Sciatic nerve (tissue), 2 donors: Measurements from ENCODE around the gene ANKS1B. TPM values are rescaled to one million over a fixed set of nuclear protein-coding genes. Genes with fewer than 3 reads are reported as not detected.
"Not testable (repeated sequence)": the region's sequence is repeated elsewhere in the genome, so short reads cannot be mapped to it uniquely, and the experiment has no call there.

Source experiments
- ATAC-seq: fragments of 200-7000 bp; cut with Tn5 transposase; one replicate; pipeline ENCODE4 v1.9.1; 2020; ENCODE audit warnings: mild to moderate bottlenecking, moderate library complexity
- DNase-seq: peaks from one replicate; pipeline ENCODE4 v3.0.0-alpha.2; 2020; ENCODE audit warnings: low spot score
- intact Hi-C: fragments of 100-400 bp; cut with DNase I; formaldehyde crosslinking; loops from one replicate; pipeline ENCODE4 v1.14.2; 2022
- total RNA-seq: library from RNA; stranded (reverse); fragmentation: NEBNext Ultra II Directional; extraction: Animal tissue kit (Norgen Biotek cat#: 25700); gene quantifications from one replicate; pipeline ENCODE4 v1.2.1, GENCODE V29; 2021
- donor health status: DM: no; HTN: no; CAD: no.
- donor health status: DM: no; HTN: no; CAD: no.

Gene ANKS1B
- total RNA-seq, 1 donor from 2014 or later = 20.8 TPM

DNA sequence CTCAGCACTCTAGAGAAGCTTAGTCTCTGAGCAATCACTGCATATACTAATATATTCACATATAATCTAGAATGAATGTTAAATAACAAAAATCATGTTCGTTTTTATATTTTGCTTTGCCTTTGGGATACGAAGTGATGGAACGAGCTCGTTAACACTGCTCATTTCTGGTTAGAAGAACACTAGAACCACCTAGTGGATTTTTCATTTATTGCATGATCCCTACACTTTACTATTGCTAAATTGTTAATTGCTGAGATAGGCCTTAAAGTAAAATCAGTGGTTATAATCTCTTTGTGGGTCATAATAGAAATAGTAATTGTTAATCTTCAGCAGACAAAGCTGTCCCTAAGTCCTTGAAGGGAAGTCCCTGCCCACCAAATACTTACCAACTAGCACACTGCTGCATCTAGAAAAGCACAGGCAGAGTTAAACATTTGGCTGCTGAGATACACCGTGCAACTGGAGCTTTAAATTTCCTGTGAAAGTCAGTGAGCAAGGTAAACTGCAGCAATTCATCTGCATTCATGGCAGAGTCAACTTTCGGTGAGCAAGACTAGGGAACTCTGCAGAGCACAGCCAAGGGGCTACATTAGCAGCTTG is 985.9 kb downstream of the ANKS1B start:
- DNase-seq (no peak), ATAC-seq (peak; percentile 85)
- intact Hi-C loops = no loop called here

DNA sequence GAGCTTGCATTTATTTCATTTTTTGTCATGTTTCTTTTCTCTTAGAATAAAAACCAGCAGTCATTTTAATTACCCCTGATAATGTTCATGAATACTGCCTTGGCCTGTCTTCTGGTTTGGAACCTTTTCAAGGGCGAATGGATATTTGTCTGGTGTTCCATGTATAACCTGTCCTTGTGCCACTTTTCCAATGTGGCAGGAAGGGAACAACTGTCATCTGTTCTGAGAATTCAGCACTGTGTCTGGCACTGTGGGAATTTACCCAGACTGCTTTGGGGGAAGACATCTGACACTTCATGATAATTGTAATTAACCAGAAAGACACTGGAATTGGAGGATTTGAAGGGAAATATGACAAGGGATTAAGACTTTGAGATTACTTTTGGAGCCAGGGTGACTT is 986.8 kb downstream of the ANKS1B start:
- no peak for DNase-seq
- ATAC-seq = no peak
- intact Hi-C loops = no loop called here

DNA sequence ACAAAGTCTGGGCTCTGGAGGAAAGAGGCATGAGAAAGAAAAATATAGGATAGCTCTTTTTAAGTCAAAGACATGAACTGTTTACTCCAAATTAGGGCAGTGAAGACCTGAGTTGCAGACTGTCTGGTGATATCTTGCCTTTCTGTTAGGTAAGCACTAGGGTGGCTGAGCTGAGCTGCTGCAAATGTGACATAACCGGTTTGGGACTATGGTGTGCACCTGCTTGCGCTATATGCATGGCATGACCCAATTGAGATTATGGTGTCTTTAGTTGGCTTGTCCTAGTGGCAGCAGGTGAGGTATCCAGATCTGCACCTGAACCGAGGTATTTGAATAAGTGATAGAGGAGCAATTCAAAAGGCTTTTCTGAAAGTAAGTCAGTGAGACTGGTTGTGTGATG is 994.1 kb downstream of the ANKS1B start:
- intact Hi-C loops = no loop called here
- ATAC-seq (no peak), DNase-seq (no peak)

DNA sequence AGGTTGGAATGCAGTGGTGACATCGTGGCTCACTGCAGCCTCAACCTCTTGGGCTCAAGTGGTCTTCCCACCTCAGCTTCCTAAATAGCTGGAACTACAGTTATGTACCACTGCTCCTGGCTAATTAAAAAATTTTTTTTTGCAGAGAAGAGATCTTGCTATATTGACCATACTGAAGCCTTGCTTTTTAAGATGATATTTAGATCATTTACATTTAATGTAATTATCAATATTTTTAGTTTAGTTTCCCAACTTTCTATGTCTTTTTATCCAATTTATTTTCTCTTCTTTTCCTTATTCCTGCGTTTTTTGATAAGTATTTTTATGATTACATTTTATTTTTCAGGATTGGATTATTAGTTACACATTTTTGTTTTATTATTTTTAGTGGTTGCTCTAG is 999.6 kb downstream of the ANKS1B start:
- intact Hi-C loops = no loop called here
- ATAC-seq (no peak), DNase-seq (no peak)

- intact Hi-C loops = no loop called here
- DNase-seq = no peak
Measured at GRCh38 chr12:98983647-98984046, 1001.1 kb downstream of the ANKS1B start.

DNA sequence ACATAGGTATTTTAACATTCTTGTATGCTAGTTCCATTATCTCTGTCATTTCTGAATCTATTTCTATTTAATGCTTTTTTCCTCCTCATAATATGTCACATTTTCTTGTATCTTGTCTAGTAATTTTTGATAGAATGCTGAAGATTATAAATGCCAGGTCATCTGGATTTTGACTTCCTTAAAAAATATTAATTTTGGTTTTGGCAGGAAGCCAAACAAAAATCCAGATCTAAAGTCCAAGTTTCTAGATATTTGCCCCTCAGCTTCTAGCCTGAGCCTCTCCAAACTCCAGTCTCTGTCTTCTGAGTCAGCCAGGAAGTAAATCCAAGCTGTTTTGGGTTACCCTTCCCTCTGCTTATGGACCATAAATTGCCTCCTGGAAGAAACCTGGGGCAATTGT is 1004.2 kb downstream of the ANKS1B start:
- intact Hi-C loops = no loop called here
- no peak for ATAC-seq
- DNase-seq = no peak

More at GRCh38 chr12:98983647-98984046, 1001.1 kb downstream of the ANKS1B start:
- no peak for ATAC-seq

GRCh38 chr12:98977186-98977585 is 1007.5 kb downstream of the ANKS1B start:
- ATAC-seq (no peak), DNase-seq (no peak)
- intact Hi-C loops = no loop called here

- DNase-seq = no peak
- no peak for ATAC-seq
- intact Hi-C loops = no loop called here
Measured at GRCh38 chr12:98974767-98975381, 1009.9 kb downstream of the ANKS1B start.

- DNase-seq = no peak
- intact Hi-C loops = no loop called here
- no peak for ATAC-seq
Measured at GRCh38 chr12:98973395-98973794, 1011.3 kb downstream of the ANKS1B start.

- intact Hi-C loops = no loop called here
- ATAC-seq = no peak
Measured at GRCh38 chr12:98970950-98971349, 1013.8 kb downstream of the ANKS1B start.

GRCh38 chr12:98970210-98970609 is 1014.5 kb downstream of the ANKS1B start:
- DNase-seq (no peak), ATAC-seq (no peak)
- intact Hi-C loops = no loop called here

More at GRCh38 chr12:98970950-98971349, 1013.8 kb downstream of the ANKS1B start:
- no peak for DNase-seq

- ATAC-seq = no peak
- intact Hi-C loops = no loop called here
Measured at GRCh38 chr12:98968896-98969295, 1015.8 kb downstream of the ANKS1B start.

GRCh38 chr12:98957135-98957534 is 1027.6 kb downstream of the ANKS1B start:
- DNase-seq, intact Hi-C loops, ATAC-seq: not testable (repeated sequence)

More at GRCh38 chr12:98968896-98969295, 1015.8 kb downstream of the ANKS1B start:
- DNase-seq = no peak

- intact Hi-C loops = no loop called here
- DNase-seq (no peak), ATAC-seq (no peak)
Measured at GRCh38 chr12:98955284-98955683, 1029.5 kb downstream of the ANKS1B start.

DNA sequence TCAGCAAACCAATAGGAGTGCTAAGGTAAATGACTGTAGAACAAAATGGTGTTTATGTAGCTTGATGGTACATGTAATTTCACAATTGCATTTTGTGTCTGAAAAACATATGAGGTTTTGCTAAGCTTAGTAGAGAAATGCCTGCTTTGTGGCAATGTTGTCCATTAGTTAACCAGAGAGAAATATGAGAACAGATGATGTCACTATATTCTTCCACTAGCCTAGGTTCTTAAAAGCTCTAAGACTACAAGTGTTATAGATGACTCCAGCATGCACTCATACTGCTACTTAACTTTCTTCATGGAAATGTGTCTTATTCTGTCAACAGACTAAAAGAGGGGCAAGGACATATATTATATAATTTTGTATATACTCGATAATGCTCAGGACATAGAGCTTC is 1030.2 kb downstream of the ANKS1B start:
- intact Hi-C loops = no loop called here
- ATAC-seq (no peak), DNase-seq (no peak)

GRCh38 chr12:98951406-98951805 is 1033.3 kb downstream of the ANKS1B start:
- DNase-seq (no peak), ATAC-seq (no peak)
- intact Hi-C loops = no loop called here

DNA sequence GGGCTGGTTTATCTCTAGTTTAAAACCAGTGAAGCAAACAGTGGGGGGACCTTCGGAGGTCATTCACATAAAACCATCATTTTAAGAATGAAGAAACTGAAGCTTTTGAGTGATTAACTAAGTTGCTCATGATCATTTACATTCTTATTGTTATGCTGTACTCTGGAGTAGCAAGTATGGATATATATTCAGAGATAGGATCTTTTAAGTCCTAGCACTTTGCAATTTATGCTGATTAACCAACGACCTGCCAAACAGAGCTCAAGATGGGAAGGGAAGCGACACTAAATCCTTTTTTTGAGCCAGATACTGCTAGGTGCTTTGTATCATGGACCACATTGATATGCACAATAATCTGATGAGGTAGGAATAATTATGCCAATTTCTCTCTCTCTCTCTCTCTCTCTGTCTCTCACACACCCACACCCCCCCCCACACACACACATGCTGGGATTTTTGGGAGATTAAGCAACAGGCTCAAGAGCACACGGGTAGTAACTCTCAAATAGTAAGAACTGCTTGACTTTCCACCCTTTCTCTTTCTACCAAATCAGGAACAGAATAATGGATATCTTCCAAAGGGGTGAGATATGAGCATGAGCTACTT is 1036.3 kb downstream of the ANKS1B start:
- DNase-seq (no peak), ATAC-seq (no peak)
- intact Hi-C loops = no loop called here

DNA sequence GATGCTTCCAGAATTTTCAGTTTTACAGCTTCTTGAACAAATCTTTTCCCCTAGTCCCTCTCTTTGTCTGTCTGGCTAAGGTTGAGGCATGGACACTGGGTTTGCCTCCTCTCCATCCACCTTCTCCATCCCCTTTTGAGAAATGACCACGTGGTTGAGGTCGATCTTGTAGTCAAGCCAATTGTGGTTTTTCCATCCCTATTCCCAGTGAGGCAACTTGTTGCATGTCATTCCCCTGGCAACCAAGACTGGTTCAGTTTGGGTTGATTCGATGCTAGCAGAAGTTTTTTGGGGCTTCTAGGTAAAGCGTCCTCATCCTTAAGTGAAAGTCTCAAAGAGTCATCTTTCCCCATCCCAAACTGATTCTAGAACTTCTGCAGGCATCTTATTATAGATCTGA is 1038.9 kb downstream of the ANKS1B start:
- ATAC-seq = no peak
- no peak for DNase-seq
- intact Hi-C loops = no loop called here

DNA sequence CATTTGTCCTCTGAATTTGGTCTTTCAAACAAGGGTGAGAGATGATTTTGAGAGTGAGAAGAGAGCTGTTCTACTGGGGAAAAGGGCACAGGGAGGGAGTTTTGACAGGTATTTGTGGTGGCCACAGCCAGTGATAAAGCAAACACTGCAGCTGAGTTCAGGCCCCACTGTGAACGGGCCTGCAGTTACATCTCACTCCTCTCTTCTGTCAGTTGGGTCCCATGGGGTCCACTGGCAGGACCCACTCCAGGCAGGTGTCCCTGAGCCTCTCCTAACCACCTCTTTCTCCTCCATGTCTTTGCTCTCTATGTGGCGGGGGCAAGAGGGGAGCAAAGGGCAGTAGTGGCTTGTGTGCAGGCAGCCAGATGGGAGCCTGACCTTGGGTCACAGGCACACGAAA is 1044.8 kb downstream of the ANKS1B start:
- ATAC-seq (no peak), DNase-seq (no peak)
- intact Hi-C loops = no loop called here

- no peak for ATAC-seq
- intact Hi-C loops = no loop called here
- DNase-seq = no peak
Measured at GRCh38 chr12:98939350-98939749, 1045.4 kb downstream of the ANKS1B start.

DNA sequence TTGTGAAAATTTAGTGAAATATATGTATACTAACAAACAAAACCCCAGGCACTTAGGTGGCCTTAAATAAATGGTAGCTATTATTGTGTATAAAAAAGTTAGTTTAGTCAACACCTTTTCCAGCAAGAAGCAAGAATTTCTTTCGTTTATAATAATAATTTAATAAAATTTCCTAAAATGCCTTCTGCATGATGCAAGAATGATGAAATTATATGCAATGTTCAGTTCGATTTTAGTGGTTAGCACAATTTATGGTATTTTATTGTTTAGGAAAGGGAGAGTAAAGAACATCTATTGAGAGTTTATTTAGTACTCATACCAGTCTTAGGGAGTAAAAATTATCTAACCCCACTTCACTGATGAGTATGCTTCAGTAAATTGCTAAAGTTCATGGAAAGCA is 1048.9 kb downstream of the ANKS1B start:
- ATAC-seq = no peak
- intact Hi-C loops = no loop called here
- DNase-seq = no peak
